IMR-90 (cell line): Measurements from ENCODE around the gene DAZL.

Source experiments
- CTCF ChIP-seq: conservative IDR thresholded peaks from 2 replicates; pipeline ENCODE4 v1.5.1; 2012; ENCODE audit warnings: mild to moderate bottlenecking, low read depth, low read length, improper control_type of control experiment
- FOS ChIP-seq: fragments of 150-350 bp; IDR thresholded peaks from 2 replicates; pipeline ENCODE4 v1.6.1; 2016; ENCODE audit warnings: low read depth, low read length
- MAFK ChIP-seq: IDR thresholded peaks from 2 replicates; pipeline ENCODE4 v1.6.1; 2012; ENCODE audit warnings: low read depth, low read length, improper control_type of control experiment
- MAZ ChIP-seq: IDR thresholded peaks from 2 replicates; pipeline ENCODE4 v1.6.1; 2012; ENCODE audit warnings: low read depth, mild to moderate bottlenecking, low read length, improper control_type of control experiment, moderate library complexity, borderline replicate concordance
- POLR2A ChIP-seq: IDR thresholded peaks from 2 replicates; pipeline ENCODE4 v1.6.1; 2012; ENCODE audit warnings: mild to moderate bottlenecking, low read depth, low read length
- RAD21 ChIP-seq: IDR thresholded peaks from 2 replicates; pipeline ENCODE4 v1.6.1; 2012; ENCODE audit warnings: low read length, improper control_type of control experiment
- USF2 ChIP-seq: fragments of 150-350 bp; IDR thresholded peaks from 2 replicates; pipeline ENCODE4 v1.6.1; 2017; ENCODE audit warnings: mild to moderate bottlenecking, antibody characterized with exemption, low read length, low read depth

DNA sequence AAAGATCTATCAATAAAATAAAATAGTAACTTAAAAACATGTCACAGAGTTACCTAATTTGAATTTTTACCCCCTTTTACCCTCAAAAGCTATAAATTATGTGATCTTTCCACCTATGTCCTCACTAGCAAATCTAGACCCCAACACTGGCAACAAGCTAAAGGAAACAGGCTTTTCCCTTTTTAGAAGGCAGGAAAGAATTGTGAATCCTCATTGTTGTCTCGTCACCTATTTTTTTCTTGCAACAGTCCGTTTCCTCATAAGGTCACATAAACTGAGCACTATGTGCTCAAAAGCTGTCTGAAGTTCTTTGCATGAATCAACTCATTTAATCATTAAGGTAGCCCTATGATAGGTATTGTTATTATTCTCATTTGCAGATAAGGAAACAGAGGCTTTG lies 34.6 kb upstream of the DAZL start:
- no peak for TF ChIP-seq CTCF
- TF ChIP-seq POLR2A = no peak
- TF ChIP-seq RAD21 = no peak
- no peak for TF ChIP-seq USF2
- no peak for TF ChIP-seq MAFK
- TF ChIP-seq FOS = no peak
- no peak for TF ChIP-seq MAZ
